IPS-11a (cell line): ENCODE data around the gene ATP2C1.
"Not testable (repeated sequence)": the region's sequence is repeated elsewhere in the genome, so short reads cannot be mapped to it uniquely, and the experiment has no call there.

ENCODE experiments used
- H3K4me3 ChIP-seq: one replicate; pipeline ENCODE4 v1.5.1; 2013; ENCODE audit warnings: low read depth, low read length, control low read depth

The ATP2C1 gene, protein sequence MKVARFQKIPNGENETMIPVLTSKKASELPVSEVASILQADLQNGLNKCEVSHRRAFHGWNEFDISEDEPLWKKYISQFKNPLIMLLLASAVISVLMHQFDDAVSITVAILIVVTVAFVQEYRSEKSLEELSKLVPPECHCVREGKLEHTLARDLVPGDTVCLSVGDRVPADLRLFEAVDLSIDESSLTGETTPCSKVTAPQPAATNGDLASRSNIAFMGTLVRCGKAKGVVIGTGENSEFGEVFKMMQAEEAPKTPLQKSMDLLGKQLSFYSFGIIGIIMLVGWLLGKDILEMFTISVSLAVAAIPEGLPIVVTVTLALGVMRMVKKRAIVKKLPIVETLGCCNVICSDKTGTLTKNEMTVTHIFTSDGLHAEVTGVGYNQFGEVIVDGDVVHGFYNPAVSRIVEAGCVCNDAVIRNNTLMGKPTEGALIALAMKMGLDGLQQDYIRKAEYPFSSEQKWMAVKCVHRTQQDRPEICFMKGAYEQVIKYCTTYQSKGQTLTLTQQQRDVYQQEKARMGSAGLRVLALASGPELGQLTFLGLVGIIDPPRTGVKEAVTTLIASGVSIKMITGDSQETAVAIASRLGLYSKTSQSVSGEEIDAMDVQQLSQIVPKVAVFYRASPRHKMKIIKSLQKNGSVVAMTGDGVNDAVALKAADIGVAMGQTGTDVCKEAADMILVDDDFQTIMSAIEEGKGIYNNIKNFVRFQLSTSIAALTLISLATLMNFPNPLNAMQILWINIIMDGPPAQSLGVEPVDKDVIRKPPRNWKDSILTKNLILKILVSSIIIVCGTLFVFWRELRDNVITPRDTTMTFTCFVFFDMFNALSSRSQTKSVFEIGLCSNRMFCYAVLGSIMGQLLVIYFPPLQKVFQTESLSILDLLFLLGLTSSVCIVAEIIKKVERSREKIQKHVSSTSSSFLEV

DNA sequence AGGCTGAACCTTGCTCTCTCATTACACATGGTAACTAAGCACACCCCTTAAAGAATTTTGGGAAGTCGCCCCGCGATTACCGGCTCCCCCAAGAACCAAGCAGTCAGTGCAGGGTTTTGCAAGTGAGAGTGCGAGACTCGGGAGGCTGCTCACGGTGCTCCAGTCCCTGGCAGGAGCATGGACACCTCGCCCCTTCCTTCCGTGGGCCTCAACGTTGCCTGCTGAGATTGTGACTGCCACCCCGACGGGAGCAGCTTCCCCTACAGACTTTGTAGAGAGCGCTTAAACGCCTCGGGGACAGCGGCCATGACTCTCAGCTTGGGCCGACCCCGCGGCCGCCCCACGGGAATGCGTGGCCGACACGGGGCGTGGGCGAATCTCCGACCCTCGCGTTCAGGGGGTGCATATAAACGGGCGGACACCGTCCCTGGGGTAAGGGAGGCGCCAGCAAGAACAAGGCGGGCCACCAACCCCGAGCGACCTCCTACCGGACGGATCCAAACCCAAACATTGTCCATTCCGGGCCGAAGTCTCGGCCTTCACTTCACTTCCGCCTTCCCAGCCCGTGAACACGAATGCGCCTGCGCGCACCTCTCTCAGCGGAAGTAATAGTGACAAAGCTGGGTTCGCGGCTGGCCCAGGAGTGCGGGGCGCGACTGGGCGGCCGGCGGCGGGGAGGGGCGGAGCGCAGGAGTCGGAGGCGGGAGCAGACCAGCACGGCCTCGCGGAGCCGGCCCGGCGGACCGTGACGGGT, at the start of gene ATP2C1:
ATP2C1 (plus strand) TSS at position 709 of the 754 bp plus-strand sequence. CDS start 686 bp downstream, outside the sequence.
- H3K4me3 ChIP-seq = peak within 1 kb of the TSS; percentile 95

GRCh38 chr3:130844462-130844861, 49.4 kb upstream of the ATP2C1 start:
- H3K4me3 ChIP-seq = no peak overlapping the region

DNA sequence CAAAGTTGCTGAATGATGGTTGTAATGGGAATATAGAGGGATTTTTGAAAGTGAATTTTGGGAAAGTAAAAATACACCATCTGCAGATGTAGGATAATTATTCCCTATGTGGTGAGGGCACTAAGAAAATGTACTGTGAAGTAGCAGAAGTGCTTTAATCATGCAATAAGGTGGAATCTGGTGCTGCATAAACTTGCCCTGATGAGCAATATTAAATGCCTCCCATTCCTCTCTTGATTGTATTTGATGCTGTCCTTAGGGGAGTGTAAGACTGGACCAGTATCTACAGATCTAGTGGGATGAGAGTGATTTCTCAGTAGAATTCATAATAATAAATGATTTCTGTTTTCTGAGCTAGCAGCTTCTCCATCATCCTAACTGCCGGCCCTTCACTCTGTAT, 47.7 kb upstream of the ATP2C1 start:
- no peak overlapping the region for H3K4me3 ChIP-seq

GRCh38 chr3:130849091-130849552, 44.8 kb upstream of the ATP2C1 start:
- no peak overlapping the region for H3K4me3 ChIP-seq

- H3K4me3 ChIP-seq = no peak overlapping the region
Measured at GRCh38 chr3:130850044-130850797, 43.7 kb upstream of the ATP2C1 start.

DNA sequence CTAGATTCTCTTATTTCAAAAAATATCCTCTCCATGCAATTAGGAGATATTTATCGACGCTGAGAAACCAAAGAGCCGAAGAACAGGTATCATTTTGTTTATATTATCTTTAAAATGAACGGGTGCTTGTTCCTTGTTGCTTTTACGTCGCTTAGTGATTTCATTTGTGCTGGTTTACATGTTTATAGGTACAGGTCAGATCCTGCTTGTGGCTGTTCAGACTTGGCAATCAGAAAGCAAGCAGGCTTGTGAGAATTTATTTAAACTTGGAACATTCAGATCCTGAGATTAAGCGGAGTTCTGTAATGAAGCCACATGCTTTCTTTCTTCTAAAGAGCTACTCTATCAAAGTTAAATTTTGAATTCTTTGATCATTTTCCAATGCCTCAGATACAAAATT, 43.0 kb upstream of the ATP2C1 start:
- H3K4me3 ChIP-seq = no peak overlapping the region

DNA sequence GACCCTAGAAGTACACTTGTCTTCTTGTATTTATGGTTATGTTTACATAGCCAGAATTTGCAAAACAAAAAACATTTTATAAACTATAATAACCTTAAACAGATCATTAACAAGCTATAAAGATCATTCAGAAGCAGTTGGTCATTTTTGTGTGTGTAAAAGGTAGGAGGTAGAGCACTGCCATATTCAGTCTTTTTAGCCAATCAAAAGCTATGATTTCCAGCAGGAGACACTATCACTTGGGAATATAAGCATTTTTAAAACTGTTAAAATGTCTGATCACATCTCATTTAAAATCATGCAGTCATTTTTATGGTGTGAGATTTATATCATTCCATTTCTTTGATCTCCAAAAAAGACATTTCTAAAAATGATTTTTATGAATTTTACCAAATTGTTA, 42.6 kb upstream of the ATP2C1 start:
- H3K4me3 ChIP-seq = no peak overlapping the region

DNA sequence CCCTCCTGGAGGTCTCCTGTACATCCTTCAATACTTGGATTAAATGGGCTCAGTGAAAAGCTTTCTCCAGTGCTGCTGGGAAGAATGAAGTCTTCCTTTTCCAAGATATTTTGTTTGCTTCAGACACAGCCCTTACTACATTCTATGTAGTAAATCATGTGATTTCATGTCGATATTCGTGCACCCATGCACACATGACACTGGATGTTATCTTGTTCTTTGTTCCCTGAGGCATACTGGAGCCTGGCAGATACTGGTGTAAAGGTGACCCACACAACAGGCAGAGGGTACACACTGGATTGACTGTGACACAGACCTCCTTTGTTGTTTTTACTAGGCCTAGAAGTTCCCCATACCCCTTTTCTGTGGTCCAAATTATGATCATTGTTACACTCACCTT, 40.3 kb upstream of the ATP2C1 start:
- no peak overlapping the region for H3K4me3 ChIP-seq

DNA sequence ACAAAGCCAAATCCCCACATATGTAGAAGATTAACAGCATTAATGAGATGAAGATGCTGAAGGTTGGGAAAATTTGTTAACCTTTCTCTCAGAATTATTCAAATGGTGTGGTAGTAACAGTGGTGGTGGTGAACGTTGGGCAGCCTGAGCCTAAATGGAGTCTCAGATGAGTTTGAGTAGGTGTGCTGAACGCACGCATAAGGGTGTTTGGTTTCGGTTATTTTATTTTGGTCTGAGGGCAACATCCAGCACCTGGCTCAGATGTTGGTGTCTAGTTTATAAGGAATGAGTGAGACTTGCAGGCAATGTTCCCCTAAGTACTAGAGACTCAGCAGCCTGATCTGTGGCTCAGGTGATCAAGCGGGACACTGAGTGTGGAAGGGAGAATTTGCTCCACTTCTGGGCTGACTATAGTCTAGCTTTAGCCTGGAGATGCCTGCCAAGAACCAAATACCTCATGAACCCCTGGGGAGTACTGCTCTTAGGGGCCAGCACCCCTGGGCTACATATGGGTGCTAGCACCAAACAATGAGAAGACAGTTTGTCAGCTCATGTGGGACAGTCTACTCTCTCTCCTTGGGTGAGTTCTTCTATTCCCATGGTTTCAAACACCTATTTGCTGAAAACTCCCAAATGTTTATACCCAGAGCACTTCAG, 39.5 kb upstream of the ATP2C1 start:
- no peak overlapping the region for H3K4me3 ChIP-seq

DNA sequence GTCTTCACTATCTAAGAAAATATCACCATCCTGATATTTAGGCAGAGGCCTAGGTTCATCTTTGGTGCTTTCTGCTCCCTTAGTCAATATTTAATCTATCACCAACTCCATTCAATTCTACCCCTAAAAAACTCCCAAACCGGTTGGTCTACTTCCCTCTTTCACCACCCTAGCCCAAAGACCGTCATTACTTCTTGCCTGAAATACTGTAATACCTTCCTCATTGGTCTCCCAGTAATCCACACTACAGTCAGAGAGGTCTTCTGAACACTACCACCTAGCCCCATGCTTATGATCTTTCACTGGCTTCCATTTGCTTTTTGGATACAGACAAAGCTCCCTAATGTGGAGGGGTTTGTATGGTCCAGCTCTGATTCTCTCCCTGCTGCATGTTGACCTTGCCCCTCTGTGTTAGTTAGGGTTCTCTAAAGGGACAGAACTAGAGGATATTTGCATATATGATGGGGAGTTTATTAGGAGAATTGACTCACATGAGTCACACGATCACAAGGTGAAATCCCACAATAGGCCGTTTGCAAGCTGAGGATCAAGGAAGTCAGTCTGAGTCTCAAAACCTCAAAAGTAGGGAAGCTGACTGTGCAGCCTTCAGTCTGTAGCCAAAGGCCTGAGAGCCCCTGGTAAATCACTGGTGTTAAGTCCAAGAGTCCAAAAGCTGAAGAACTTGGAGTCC, 36.4 kb upstream of the ATP2C1 start:
- no peak overlapping the region for H3K4me3 ChIP-seq

GRCh38 chr3:130862130-130862529, 31.8 kb upstream of the ATP2C1 start:
- H3K4me3 ChIP-seq = not testable (repeated sequence)

DNA sequence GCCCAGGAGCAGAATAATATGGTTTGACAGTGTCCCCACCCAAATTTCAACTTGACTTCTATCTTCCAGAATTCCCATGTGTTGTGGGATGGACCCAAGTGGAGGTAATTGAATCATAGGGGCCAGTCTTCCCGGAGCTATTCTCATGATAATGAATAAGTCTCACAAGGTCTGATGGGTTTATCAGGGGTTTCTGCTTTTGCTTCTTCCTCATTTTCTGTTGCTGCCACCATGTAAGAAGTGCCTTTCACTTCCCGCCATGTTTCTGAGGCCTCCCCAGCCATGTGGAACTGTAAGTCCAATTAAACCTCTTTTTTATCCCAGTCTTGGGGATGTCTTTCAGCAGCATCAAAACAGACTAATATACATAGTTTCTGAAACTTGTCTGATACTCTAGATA, 28.4 kb upstream of the ATP2C1 start:
- no peak overlapping the region for H3K4me3 ChIP-seq

DNA sequence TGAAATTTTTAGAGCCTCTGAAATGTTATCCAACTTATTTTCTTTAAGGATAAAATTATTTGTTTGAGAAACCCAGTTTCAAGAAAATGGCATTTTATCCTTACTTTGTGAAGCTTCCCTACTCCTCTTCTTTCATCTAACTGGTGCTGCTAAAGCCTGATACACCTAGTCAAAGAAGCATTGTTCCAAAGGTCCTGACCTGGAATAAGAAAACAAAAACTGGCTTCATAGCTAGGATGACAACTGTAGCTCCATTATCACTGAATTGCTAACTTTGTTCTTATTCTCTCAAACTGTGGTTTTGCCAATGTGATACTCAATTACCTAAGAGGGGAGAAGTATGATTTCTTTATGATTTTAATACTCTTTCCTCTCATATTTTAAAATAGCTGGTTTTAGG, 27.6 kb upstream of the ATP2C1 start:
- H3K4me3 ChIP-seq = no peak overlapping the region

- no peak overlapping the region for H3K4me3 ChIP-seq
Measured at GRCh38 chr3:130870423-130870822, 23.5 kb upstream of the ATP2C1 start.

GRCh38 chr3:130876594-130876993, 17.3 kb upstream of the ATP2C1 start:
- no peak overlapping the region for H3K4me3 ChIP-seq

GRCh38 chr3:130878464-130878863, 15.4 kb upstream of the ATP2C1 start:
- H3K4me3 ChIP-seq = no peak overlapping the region

DNA sequence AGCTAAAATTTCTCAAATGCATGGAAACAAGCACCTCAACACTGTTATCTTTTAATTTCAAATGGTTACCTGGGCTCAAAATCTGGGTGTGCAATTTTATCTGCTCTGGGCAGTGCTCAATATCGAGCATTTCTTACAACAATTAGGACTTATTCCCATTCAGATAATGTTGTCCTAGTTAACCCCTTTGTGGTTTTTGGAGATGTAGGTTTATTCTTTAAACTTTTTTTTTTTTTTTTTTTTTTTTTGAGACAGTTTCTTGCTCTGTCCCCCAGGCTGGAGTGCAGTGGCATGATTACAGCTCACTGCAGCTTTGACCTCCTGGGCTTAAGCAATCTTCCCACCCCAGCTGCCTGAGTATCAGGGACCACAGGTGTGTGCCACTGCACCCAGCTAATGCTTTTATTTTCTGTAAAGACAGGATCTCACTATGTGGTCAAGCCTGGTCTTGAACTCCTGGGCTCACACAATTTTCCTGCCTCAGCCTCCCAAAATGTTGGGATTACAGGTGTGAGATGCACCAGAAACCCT, 4.4 kb upstream of the ATP2C1 start:
- H3K4me3 ChIP-seq = no peak overlapping the region

DNA sequence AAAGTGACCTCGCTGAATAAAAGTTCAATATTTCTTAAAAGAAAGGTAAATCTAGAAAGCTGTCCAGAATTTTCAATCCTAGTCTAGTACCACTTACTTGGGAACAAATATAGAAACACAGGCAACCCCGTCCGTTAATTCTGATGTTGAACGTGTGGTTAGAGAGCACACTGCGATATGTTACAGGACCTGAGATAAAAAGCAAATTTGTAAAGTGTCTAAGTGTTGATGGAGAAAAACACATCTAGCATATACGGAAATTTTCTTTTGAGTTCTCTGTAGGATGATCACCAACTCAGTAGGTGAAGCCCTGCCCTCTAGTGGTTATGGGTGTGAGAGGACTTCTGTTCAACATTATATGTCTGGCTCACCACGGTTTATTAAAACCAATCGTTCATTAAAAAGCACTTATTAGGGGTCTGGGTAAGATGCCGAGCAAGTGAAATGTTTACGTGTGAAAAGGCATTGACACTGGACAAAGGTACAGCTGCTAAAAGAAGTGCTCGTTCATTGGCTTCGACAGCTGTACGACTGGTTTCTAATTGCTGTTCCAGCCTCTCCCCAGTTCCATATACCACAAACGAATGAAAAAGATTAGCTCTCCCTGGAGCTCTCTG, 1.0 kb upstream of the ATP2C1 start:
- H3K4me3 ChIP-seq = peak overlapping the region; percentile 95
